Ishikawa (cell line): ENCODE results near the gene USP40.

Source experiments
- CEBPB ChIP-seq: IDR thresholded peaks from 2 replicates; pipeline ENCODE4 v1.6.1; 2012
- CREB1 ChIP-seq: IDR thresholded peaks from 2 replicates; pipeline ENCODE4 v1.6.1; 2012; ENCODE audit warnings: low read depth
- EGR1 ChIP-seq: IDR thresholded peaks from 2 replicates; pipeline ENCODE4 v1.6.1; 2012
- EP300 ChIP-seq: IDR thresholded peaks from 2 replicates; pipeline ENCODE4 v1.6.1; 2012; ENCODE audit warnings: borderline replicate concordance
- NFIC ChIP-seq: IDR thresholded peaks from 2 replicates; pipeline ENCODE4 v1.6.1; 2012
- YY1 ChIP-seq: IDR thresholded peaks from 2 replicates; pipeline ENCODE4 v1.6.1; 2012; ENCODE audit warnings: low read depth
- TF ChIP-seq, protein P1 (sequence below): IDR thresholded peaks from 2 replicates; pipeline ENCODE4 v1.6.1; 2012
- TF ChIP-seq, protein P2 (sequence below): IDR thresholded peaks from 2 replicates; pipeline ENCODE4 v1.6.1; 2012; ENCODE audit warnings: low read depth, mild to moderate bottlenecking
- TF ChIP-seq, protein P3 (sequence below): IDR thresholded peaks from 2 replicates; pipeline ENCODE4 v1.6.1; 2012

DNA sequence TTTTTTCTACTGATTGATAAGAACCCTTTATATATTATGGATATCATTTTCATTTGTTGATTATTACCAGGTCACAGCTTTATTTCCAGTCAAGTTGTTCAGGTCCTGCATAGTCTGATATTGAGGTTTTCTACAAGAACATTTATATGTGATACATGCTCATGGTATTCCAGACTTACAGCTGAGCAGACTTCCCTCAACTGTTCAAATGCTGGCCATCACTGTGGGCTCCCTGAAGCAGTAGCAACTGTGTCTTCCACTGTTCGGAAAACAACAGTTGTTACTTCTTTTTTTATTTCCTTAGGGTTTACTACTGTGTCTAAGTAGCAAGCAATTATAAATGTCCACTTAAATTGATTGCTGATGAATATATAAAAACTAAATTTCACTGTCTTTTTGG, 132.8 kb downstream of the USP40 start:
- TF ChIP-seq, protein P1, sequence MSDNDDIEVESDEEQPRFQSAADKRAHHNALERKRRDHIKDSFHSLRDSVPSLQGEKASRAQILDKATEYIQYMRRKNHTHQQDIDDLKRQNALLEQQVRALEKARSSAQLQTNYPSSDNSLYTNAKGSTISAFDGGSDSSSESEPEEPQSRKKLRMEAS = no peak
- TF ChIP-seq NFIC (no peak), YY1 (no peak), CEBPB (no peak), EGR1 (no peak), EP300 (no peak), CREB1 (no peak)
- TF ChIP-seq, protein P2, sequence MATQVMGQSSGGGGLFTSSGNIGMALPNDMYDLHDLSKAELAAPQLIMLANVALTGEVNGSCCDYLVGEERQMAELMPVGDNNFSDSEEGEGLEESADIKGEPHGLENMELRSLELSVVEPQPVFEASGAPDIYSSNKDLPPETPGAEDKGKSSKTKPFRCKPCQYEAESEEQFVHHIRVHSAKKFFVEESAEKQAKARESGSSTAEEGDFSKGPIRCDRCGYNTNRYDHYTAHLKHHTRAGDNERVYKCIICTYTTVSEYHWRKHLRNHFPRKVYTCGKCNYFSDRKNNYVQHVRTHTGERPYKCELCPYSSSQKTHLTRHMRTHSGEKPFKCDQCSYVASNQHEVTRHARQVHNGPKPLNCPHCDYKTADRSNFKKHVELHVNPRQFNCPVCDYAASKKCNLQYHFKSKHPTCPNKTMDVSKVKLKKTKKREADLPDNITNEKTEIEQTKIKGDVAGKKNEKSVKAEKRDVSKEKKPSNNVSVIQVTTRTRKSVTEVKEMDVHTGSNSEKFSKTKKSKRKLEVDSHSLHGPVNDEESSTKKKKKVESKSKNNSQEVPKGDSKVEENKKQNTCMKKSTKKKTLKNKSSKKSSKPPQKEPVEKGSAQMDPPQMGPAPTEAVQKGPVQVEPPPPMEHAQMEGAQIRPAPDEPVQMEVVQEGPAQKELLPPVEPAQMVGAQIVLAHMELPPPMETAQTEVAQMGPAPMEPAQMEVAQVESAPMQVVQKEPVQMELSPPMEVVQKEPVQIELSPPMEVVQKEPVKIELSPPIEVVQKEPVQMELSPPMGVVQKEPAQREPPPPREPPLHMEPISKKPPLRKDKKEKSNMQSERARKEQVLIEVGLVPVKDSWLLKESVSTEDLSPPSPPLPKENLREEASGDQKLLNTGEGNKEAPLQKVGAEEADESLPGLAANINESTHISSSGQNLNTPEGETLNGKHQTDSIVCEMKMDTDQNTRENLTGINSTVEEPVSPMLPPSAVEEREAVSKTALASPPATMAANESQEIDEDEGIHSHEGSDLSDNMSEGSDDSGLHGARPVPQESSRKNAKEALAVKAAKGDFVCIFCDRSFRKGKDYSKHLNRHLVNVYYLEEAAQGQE = no peak
- TF ChIP-seq, protein P3, sequence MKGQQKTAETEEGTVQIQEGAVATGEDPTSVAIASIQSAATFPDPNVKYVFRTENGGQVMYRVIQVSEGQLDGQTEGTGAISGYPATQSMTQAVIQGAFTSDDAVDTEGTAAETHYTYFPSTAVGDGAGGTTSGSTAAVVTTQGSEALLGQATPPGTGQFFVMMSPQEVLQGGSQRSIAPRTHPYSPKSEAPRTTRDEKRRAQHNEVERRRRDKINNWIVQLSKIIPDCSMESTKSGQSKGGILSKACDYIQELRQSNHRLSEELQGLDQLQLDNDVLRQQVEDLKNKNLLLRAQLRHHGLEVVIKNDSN = no peak
